Mesendoderm (in vitro differentiated cells): ENCODE results near the gene TNFRSF11A.

Experiments used
- DNase-seq: peaks from one replicate; pipeline ENCODE4 v3.0.0; 2013
- H2AK5ac ChIP-seq: 2 replicates; pipeline ENCODE4 v1.6.1; 2013; ENCODE audit warnings: low read length, inconsistent platforms
- H2BK120ac ChIP-seq: 2 replicates; pipeline ENCODE4 v1.6.1; 2013; ENCODE audit warnings: low read depth, mild to moderate bottlenecking, low read length, moderate library complexity, mixed read lengths
- H2BK15ac ChIP-seq: replicated peaks from 2 replicates; pipeline ENCODE4 v1.6.1; 2013; ENCODE audit warnings: low read depth, mild to moderate bottlenecking, moderate library complexity
- H2BK5ac ChIP-seq: 2 replicates; pipeline ENCODE4 v1.6.1; 2013; ENCODE audit warnings: low read length, inconsistent platforms
- H3K18ac ChIP-seq: 2 replicates; pipeline ENCODE4 v1.6.1; 2013; ENCODE audit warnings: mild to moderate bottlenecking, low read length, mixed read lengths
- H3K23ac ChIP-seq: one replicate; pipeline ENCODE4 v1.6.1; 2013; ENCODE audit warnings: low read length
- H3K27ac ChIP-seq: 2 replicates; pipeline ENCODE4 v1.5.1; 2013; ENCODE audit warnings: low read depth, mild to moderate bottlenecking, inconsistent platforms, low read length, moderate library complexity
- H3K27me3 ChIP-seq: 2 replicates; pipeline ENCODE4 v1.6.1; 2013; ENCODE audit warnings: low read length, control low read depth, mild to moderate bottlenecking, inconsistent platforms; ENCODE audit not compliant: insufficient read depth, poor library complexity
- H3K36me3 ChIP-seq: 2 replicates; pipeline ENCODE4 v1.6.1; 2013; ENCODE audit warnings: low read length, inconsistent platforms; ENCODE audit not compliant: control insufficient read depth, insufficient read depth
- H3K4ac ChIP-seq: one replicate; pipeline ENCODE4 v1.6.1; 2013; ENCODE audit warnings: low read depth, mild to moderate bottlenecking, low read length, moderate library complexity
- H3K4me1 ChIP-seq: 2 replicates; pipeline ENCODE4 v1.6.1; 2013; ENCODE audit warnings: low read depth, low read length, inconsistent platforms; ENCODE audit not compliant: control insufficient read depth
- H3K4me2 ChIP-seq: 2 replicates; pipeline ENCODE4 v1.6.1; 2013; ENCODE audit warnings: low read length
- H3K4me3 ChIP-seq: 2 replicates; pipeline ENCODE4 v1.5.1; 2013; ENCODE audit warnings: mild to moderate bottlenecking, low read length
- H3K56ac ChIP-seq: one replicate; pipeline ENCODE4 v1.6.1; 2013; ENCODE audit warnings: low read length
- H3K79me1 ChIP-seq: 2 replicates; pipeline ENCODE4 v1.6.1; 2013; ENCODE audit warnings: low read length, inconsistent platforms
- H3K79me2 ChIP-seq: 2 replicates; pipeline ENCODE4 v1.6.1; 2013; ENCODE audit warnings: mild to moderate bottlenecking, low read length; ENCODE audit not compliant: control insufficient read depth, insufficient read depth
- H3K9ac ChIP-seq: 2 replicates; pipeline ENCODE4 v1.6.1; 2013; ENCODE audit warnings: low read length, inconsistent platforms
- H4K5ac ChIP-seq: one replicate; pipeline ENCODE4 v1.6.1; 2013; ENCODE audit warnings: low read length
- H4K8ac ChIP-seq: one replicate; pipeline ENCODE4 v1.6.1; 2013; ENCODE audit warnings: low read depth, mild to moderate bottlenecking, control low read depth, low read length, moderate library complexity
- WGBS: extraction: QIAGEN DNeasy Blood & Tissue Kit; methylation state at CpG from one replicate; pipeline ENCODE4 v1.1.7; 2013; ENCODE audit warnings: low lambda C conversion rate, missing lambda C conversion rate; ENCODE audit not compliant: insufficient coverage; ENCODE audit errors: extremely low coverage; 5-methylcytosine and 5-hydroxymethylcytosine counted together

TNFRSF11A gene

GRCh38 chr18:62404881-62405280 is 79.8 kb downstream of the TNFRSF11A start:
- Histone ChIP-seq H2AK5ac (no peak overlapping the region), H2BK5ac (no peak overlapping the region), H3K36me3 (no peaks in the 10 kb centered on the region), H2BK15ac (no peak overlapping the region), H3K27me3 (no peaks in the 10 kb centered on the region), H3K9ac (no peak overlapping the region), H2BK120ac (no peak overlapping the region), H3K4me2 (no peak overlapping the region), H3K4me1 (no peaks in the 10 kb centered on the region), H4K8ac (no peak overlapping the region), H3K23ac (no peak overlapping the region), H3K56ac (no peak overlapping the region), H3K18ac (no peak overlapping the region), H3K27ac (no peak overlapping the region), H3K4me3 (no peak overlapping the region), H3K4ac (no peak overlapping the region), H3K79me1 (no peaks in the 10 kb centered on the region), H4K5ac (no peak overlapping the region), H3K79me2 (no peaks in the 10 kb centered on the region)
- DNase-seq: no peak
- WGBS: no CpG with 5 or more reads among the region's 3 CpGs

GRCh38 chr18:62407660-62408059 is 82.5 kb downstream of the TNFRSF11A start:
- Histone ChIP-seq H3K4ac (no peak overlapping the region), H4K8ac (no peak overlapping the region), H3K79me2 (no peaks in the 10 kb centered on the region), H2BK120ac (no peak overlapping the region), H3K27me3 (no peaks in the 10 kb centered on the region), H3K4me1 (no peaks in the 10 kb centered on the region), H3K79me1 (no peaks in the 10 kb centered on the region), H3K18ac (no peak overlapping the region), H3K4me3 (no peak overlapping the region), H2AK5ac (no peak overlapping the region), H3K36me3 (no peaks in the 10 kb centered on the region), H3K27ac (no peak overlapping the region), H3K23ac (no peak overlapping the region), H2BK5ac (no peak overlapping the region), H4K5ac (no peak overlapping the region), H3K4me2 (no peak overlapping the region), H3K9ac (no peak overlapping the region), H2BK15ac (no peak overlapping the region), H3K56ac (no peak overlapping the region)
- DNase-seq: no peak
- no CpG with 5 or more reads among the region's 10 CpGs for WGBS

GRCh38 chr18:62409821-62410220 is 84.7 kb downstream of the TNFRSF11A start:
- H3K4me2 ChIP-seq: no peak overlapping the region
- H3K4ac ChIP-seq: no peak overlapping the region
- no peak overlapping the region for H3K9ac ChIP-seq
- no peak overlapping the region for H2BK5ac ChIP-seq
- no peak overlapping the region for H4K8ac ChIP-seq
- H3K4me1 ChIP-seq: no peaks in the 10 kb centered on the region
- peak; percentile 40 for DNase-seq
- WGBS: no CpG with 5 or more reads among the region's 5 CpGs
- H3K79me1 ChIP-seq: no peaks in the 10 kb centered on the region
- H3K36me3 ChIP-seq: no peaks in the 10 kb centered on the region
- H2BK120ac ChIP-seq: no peak overlapping the region
- H3K56ac ChIP-seq: no peak overlapping the region
- H3K79me2 ChIP-seq: no peaks in the 10 kb centered on the region
- H3K18ac ChIP-seq: no peak overlapping the region
- H3K23ac ChIP-seq: no peak overlapping the region
- H4K5ac ChIP-seq: no peak overlapping the region
- no peak overlapping the region for H2AK5ac ChIP-seq
- H3K4me3 ChIP-seq: no peak overlapping the region
- no peak overlapping the region for H3K27ac ChIP-seq
- no peaks in the 10 kb centered on the region for H3K27me3 ChIP-seq
- no peak overlapping the region for H2BK15ac ChIP-seq

- no peaks in the 10 kb centered on the region for H3K79me1 ChIP-seq
- no peak overlapping the region for H3K4me2 ChIP-seq
- H2BK120ac ChIP-seq: no peak overlapping the region
- no peak overlapping the region for H2AK5ac ChIP-seq
- H3K56ac ChIP-seq: no peak overlapping the region
- no peaks in the 10 kb centered on the region for H3K27me3 ChIP-seq
- no peak overlapping the region for H3K18ac ChIP-seq
- H3K36me3 ChIP-seq: no peaks in the 10 kb centered on the region
- no peak for DNase-seq
- WGBS: no CpG with 5 or more reads among the region's 5 CpGs
- H4K8ac ChIP-seq: no peak overlapping the region
- no peak overlapping the region for H2BK15ac ChIP-seq
- no peaks in the 10 kb centered on the region for H3K4me1 ChIP-seq
- H3K4ac ChIP-seq: no peak overlapping the region
- H2BK5ac ChIP-seq: no peak overlapping the region
- H3K79me2 ChIP-seq: no peaks in the 10 kb centered on the region
- no peak overlapping the region for H3K9ac ChIP-seq
- no peak overlapping the region for H3K27ac ChIP-seq
- H3K23ac ChIP-seq: no peak overlapping the region
- H4K5ac ChIP-seq: no peak overlapping the region
- no peak overlapping the region for H3K4me3 ChIP-seq
Measured at GRCh38 chr18:62412231-62412979, 87.3 kb downstream of the TNFRSF11A start.

GRCh38 chr18:62413206-62413605 is 88.1 kb downstream of the TNFRSF11A start:
- Histone ChIP-seq H3K27ac (no peak overlapping the region), H2BK120ac (no peak overlapping the region), H3K56ac (no peak overlapping the region), H3K36me3 (no peaks in the 10 kb centered on the region), H3K4me3 (no peak overlapping the region), H3K4me1 (no peaks in the 10 kb centered on the region), H2BK5ac (no peak overlapping the region), H3K23ac (no peak overlapping the region), H4K5ac (no peak overlapping the region), H3K18ac (no peak overlapping the region), H2AK5ac (no peak overlapping the region), H4K8ac (no peak overlapping the region), H3K79me1 (no peaks in the 10 kb centered on the region), H3K4ac (no peak overlapping the region), H3K4me2 (no peak overlapping the region), H3K9ac (no peak overlapping the region), H3K27me3 (no peaks in the 10 kb centered on the region), H2BK15ac (no peak overlapping the region), H3K79me2 (no peaks in the 10 kb centered on the region)
- DNase-seq: no peak
- WGBS: no CpG with 5 or more reads among the region's 1 CpG

- Histone ChIP-seq H2BK120ac (no peak overlapping the region), H3K56ac (no peak overlapping the region), H3K4ac (no peak overlapping the region), H3K79me1 (no peaks in the 10 kb centered on the region), H2BK15ac (no peak overlapping the region), H3K9ac (no peak overlapping the region), H4K5ac (no peak overlapping the region), H3K36me3 (no peaks in the 10 kb centered on the region), H2AK5ac (no peak overlapping the region), H2BK5ac (no peak overlapping the region), H3K27me3 (no peaks in the 10 kb centered on the region), H3K18ac (no peak overlapping the region), H3K27ac (no peak overlapping the region), H3K79me2 (no peaks in the 10 kb centered on the region), H3K4me2 (no peak overlapping the region), H3K4me3 (no peak overlapping the region), H4K8ac (no peak overlapping the region), H3K4me1 (no peaks in the 10 kb centered on the region), H3K23ac (no peak overlapping the region)
- DNase-seq: no peak
- WGBS: no CpG with 5 or more reads among the region's 1 CpG
Measured at GRCh38 chr18:62418258-62418657, 93.1 kb downstream of the TNFRSF11A start.
